GM06990 (cell line): ENCODE data around the gene EN2.

Experiments
- DNase-seq: peaks from one replicate; pipeline ENCODE4 v3.0.0-alpha.2; 2011; ENCODE audit not compliant: insufficient read length; ENCODE audit errors: extremely low read depth
- H3K27me3 ChIP-seq: replicated peaks from 2 replicates; pipeline ENCODE4 v1.6.0; 2011; ENCODE audit warnings: low read length; ENCODE audit not compliant: control insufficient read depth, insufficient read depth
- H3K36me3 ChIP-seq: 2 replicates; pipeline ENCODE4 v1.5.1; 2011; ENCODE audit warnings: low read length; ENCODE audit not compliant: control insufficient read depth, insufficient read depth
- H3K4me3 ChIP-seq: replicated peaks from 2 replicates; pipeline ENCODE4 v1.5.1; 2011; ENCODE audit warnings: low read depth, mild to moderate bottlenecking, control low read depth, low read length
- TF ChIP-seq, protein P1 (sequence below): IDR thresholded peaks from 2 replicates; pipeline ENCODE4 v1.5.1; 2011; ENCODE audit warnings: low read length, control low read depth, mild to moderate bottlenecking, inconsistent platforms; ENCODE audit not compliant: insufficient read depth, poor library complexity, severe bottlenecking

EN2 gene

DNA sequence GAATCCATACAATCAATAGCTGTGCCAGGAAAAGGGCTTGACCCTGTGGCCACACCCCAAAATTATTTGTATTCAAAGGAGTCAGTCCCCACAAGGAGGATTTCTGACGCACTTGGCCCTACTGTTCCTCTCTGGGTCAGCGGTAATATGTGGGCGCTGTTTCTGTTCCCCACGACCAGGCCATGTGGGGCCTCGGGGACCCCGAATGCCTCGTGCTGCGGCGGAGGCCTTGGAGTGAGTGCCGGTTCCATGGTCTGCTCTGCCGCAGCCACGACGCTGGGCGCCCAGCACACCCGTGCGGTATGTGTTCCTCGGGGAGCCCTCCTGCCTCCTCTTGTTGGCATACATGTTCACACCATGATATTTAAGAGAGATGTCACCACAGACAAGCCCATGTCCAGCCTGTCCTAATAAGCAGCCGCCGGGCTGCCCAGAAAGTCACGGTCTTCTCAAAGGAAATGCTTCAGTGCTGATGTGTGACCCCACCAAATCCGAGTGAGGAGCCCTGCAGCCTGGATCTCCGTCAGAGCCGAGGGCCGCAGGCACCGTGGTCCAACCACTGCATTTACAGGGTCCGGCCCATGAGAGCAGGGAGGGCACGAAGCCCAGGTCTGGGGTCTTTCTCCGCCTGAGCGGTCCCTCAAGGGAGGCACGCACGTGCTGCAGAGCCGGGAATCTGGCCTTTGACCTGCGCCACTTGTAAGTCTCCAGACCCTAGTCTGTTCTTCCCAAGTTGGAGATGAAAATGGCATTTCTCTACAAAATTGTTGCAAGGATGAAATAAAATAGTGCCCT is 36.0 kb downstream of the EN2 start:
- Histone ChIP-seq H3K36me3 (no peaks in the 10 kb centered on the region), H3K27me3 (no peaks in the 10 kb centered on the region), H3K4me3 (no peak overlapping the region)
- DNase-seq = no peak
- TF ChIP-seq, protein P1, sequence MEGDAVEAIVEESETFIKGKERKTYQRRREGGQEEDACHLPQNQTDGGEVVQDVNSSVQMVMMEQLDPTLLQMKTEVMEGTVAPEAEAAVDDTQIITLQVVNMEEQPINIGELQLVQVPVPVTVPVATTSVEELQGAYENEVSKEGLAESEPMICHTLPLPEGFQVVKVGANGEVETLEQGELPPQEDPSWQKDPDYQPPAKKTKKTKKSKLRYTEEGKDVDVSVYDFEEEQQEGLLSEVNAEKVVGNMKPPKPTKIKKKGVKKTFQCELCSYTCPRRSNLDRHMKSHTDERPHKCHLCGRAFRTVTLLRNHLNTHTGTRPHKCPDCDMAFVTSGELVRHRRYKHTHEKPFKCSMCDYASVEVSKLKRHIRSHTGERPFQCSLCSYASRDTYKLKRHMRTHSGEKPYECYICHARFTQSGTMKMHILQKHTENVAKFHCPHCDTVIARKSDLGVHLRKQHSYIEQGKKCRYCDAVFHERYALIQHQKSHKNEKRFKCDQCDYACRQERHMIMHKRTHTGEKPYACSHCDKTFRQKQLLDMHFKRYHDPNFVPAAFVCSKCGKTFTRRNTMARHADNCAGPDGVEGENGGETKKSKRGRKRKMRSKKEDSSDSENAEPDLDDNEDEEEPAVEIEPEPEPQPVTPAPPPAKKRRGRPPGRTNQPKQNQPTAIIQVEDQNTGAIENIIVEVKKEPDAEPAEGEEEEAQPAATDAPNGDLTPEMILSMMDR = no peak

DNA sequence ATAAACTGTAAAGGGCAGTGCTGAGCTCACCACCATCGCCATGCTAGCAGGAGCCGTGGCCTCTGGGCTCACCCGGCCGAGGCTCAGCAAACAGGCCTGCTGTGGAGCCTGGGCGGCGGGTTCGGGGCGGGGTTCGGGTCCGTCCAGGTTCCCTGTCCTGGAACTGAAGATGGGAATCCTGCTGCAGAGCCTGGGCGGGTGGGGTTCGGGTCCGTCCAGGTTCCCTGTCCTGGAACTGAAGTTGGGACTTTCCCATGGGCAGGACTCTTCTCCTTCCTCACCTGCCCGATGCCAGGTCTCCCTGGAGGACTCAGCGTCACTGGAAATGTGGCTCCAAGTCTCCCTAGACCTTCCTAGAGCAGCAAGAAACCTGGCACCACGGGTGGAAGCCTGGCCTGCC is 36.6 kb downstream of the EN2 start:
- Histone ChIP-seq H3K4me3 (no peak overlapping the region), H3K36me3 (no peaks in the 10 kb centered on the region), H3K27me3 (no peaks in the 10 kb centered on the region)
- TF ChIP-seq, protein P1 = no peak
- DNase-seq = no peak

DNA sequence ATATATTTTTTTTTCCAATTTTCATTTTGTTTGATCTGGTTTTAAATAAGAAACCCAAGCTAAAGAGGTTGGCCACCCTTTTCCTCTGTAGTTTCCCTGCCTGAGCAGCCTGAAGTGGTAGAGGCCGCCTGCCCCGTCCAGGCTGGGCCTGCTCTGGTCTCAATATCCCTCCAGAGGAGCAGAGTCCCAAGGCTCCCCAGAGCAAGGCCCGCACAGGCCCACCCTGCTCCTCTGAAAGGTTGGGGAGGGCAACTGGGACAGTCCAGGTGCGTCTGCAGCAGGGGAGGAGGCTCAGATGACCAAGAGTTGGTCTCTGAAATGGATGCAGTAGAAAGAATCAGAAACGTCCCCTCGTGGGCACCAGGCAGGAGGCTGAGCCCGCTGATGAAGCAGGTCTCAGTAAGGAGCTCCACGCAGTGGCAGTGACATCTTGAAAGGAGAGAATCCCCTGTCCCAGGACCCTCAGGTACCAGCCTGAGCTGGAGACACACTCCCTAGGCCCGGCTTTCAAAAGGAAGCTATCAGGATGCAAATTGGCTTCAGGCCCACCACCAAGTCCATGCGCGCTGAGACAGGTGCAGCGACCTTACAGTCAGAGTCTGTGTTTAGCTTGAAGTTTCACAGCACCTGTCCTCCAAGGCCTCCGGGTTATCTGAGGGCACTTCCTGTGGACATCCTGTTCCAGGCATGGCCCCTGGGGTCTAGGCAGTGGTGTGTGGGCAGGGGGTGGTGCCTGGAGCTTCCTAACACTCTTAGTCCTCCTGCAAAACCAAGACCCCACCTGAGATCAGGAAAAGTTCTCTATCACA is 37.7 kb downstream of the EN2 start:
- H3K36me3 ChIP-seq = no peaks in the 10 kb centered on the region
- TF ChIP-seq, protein P1 = no peak
- no peak for DNase-seq
- H3K4me3 ChIP-seq = no peak overlapping the region
- no peaks in the 10 kb centered on the region for H3K27me3 ChIP-seq

DNA sequence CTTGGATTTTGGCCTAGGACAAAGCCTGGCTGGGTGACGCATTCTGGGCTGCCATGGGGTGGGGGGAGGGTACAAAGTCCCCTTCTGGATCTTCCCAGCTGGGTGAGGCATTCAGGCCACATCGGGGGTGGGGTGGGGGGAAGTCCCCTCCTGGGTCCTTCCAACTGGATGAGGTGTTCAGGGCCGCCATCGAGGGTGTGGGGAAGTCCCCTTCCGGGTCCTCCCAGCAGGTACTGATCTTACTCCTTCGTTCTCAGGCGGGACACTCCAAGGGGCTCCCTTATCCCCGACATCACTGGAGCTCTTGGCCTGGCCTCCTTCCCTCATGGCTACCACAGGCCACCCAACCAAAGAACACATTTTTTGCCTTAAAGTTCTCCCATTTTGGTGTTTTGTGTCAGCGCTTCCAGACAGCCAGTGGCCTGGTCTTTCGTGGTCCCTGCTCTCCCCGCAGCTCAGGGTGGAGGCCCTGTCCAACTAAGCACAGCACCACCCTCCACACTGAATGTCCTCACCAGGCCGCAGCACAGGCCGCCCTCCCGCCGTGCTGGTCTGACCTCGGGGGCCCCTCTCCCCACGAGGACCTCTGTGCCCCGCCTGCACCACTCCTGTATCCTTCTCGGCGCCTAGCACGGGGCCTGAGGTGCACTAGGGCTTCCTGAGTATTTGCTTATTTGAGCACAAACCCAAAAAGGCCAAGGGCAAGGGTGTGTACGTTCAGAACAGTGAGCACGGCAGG is 38.5 kb downstream of the EN2 start:
- DNase-seq = no peak
- no peak overlapping the region for H3K4me3 ChIP-seq
- no peaks in the 10 kb centered on the region for H3K27me3 ChIP-seq
- no peaks in the 10 kb centered on the region for H3K36me3 ChIP-seq
- TF ChIP-seq, protein P1 = no peak

DNA sequence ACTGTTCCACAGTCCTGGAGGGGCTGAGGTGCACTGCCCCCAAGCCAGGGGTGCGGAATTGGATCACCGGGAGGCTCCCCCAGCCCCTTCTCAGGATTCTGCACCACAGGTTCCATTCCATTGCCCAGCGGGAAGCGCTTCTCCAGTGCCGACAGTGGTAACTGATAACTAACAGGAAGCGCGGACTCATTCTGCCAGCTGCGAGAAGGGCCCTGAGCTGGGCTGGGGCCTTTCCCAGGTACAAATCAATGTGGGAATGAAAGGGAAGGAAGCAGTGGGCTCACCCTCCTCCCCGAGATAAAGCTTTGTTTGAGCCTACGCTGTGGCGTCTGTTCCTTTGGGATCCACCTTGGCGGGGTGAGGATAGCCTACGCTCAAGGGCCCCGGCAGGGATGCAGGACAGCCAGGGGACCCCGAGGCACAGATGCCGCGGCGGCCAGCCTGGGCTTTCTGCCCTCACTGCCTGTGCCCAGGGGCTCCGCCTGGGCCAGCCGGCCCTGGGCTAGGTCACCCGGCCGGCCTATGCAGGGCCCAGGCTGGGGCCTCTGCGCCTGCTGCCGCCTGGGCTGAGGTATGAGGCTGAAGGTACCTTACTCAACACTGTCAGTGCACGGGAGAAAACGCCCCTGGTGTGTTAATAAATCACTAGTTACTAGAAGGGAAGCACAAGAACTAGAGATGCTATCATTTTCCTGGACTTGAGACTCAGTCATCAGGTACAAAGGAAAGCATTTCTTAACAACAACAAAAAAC is 39.4 kb downstream of the EN2 start:
- Histone ChIP-seq H3K27me3 (no peaks in the 10 kb centered on the region), H3K4me3 (no peak overlapping the region), H3K36me3 (no peaks in the 10 kb centered on the region)
- TF ChIP-seq, protein P1 = no peak
- no peak for DNase-seq
